Calu3 (cell line): Measurements from ENCODE around the gene HDGF. TPM values are rescaled to one million over a fixed set of nuclear protein-coding genes. Genes with fewer than 3 reads are reported as not detected.
"Not testable (repeated sequence)": the region's sequence is repeated elsewhere in the genome, so short reads cannot be mapped to it uniquely, and the experiment has no call there.

Experiments
- BruUV-seq: library from RNA; stranded (reverse); fragments of 400-500 nt; replicated peaks from 2 replicates; lab custom pipeline; 2021; lab: Mats Ljungman, UMichigan
- CTCF ChIA-PET: fragments of 300-600 bp; sonication (Branson Sonifier 250); formaldehyde crosslinking; loops from one replicate; lab custom pipeline; 2022; ENCODE audit warnings: antibody characterized with exemption; lab: Charles Lee
- DNase-seq: peaks from one replicate; pipeline ENCODE4 v3.0.0; 2022
- H3K27ac Mint-ChIP-seq: one replicate; pipeline ENCODE4 v1.8.0; 2022; ENCODE audit warnings: mixed read lengths; ENCODE audit not compliant: unreplicated experiment
- H3K27me3 Mint-ChIP-seq: one replicate; pipeline ENCODE4 v1.8.0; 2022; ENCODE audit warnings: mixed read lengths; ENCODE audit not compliant: unreplicated experiment
- H3K36me3 Mint-ChIP-seq: one replicate; pipeline ENCODE4 v1.8.0; 2022; ENCODE audit warnings: mild to moderate bottlenecking, moderate library complexity, mixed read lengths; ENCODE audit not compliant: insufficient read depth, unreplicated experiment
- H3K4me1 Mint-ChIP-seq: one replicate; pipeline ENCODE4 v1.8.0; 2022; ENCODE audit warnings: mild to moderate bottlenecking, low read depth, mixed read lengths; ENCODE audit not compliant: unreplicated experiment
- H3K4me3 Mint-ChIP-seq: one replicate; pipeline ENCODE4 v1.8.0; 2022; ENCODE audit warnings: mild to moderate bottlenecking, low read depth, moderate library complexity, mixed read lengths; ENCODE audit not compliant: unreplicated experiment
- H3K9me3 Mint-ChIP-seq: one replicate; pipeline ENCODE4 v1.8.0; 2022; ENCODE audit warnings: low read depth, mixed read lengths; ENCODE audit not compliant: unreplicated experiment
- CTCF ChIP-seq: fragments of 200-600 bp; IDR thresholded peaks from one replicate; pipeline ENCODE4 v1.8.0; 2022; ENCODE audit warnings: antibody characterized with exemption; ENCODE audit not compliant: unreplicated experiment
- intact Hi-C: fragments of 100-400 bp; cut with micrococcal nuclease; formaldehyde crosslinking; loops from one replicate; pipeline ENCODE4 v1.10.0; 2022; ENCODE audit not compliant: unreplicated experiment
- total RNA-seq: library from RNA; stranded (reverse); gene quantifications from 2 replicates; pipeline ENCODE4 v1.2.3, GENCODE V29; 2022

HDGF gene
- total RNA-seq, 1 experiment from 2014 or later: 470 TPM

- intact Hi-C loops: no loop called here
- Mint-ChIP-seq H3K4me3 (no peak overlapping the region), H3K36me3 (peaks cover 7% of the 10 kb centered on the region), H3K27ac (no peak overlapping the region), H3K4me1 (no peaks in the 10 kb centered on the region), H3K9me3 (no peaks in the 10 kb centered on the region), H3K27me3 (no peaks in the 10 kb centered on the region)
- CTCF ChIA-PET: no interaction called here
- TF ChIP-seq CTCF: no peak
- no peak for DNase-seq
- no TSS peak for BruUV-seq
Measured at GRCh38 chr1:156760092-156760795, 8.8 kb upstream of the HDGF start.

GRCh38 chr1:156757572-156758253, 6.2 kb upstream of the HDGF start:
- H3K36me3 Mint-ChIP-seq: peaks cover 12% of the 10 kb centered on the region
- H3K27ac Mint-ChIP-seq, H3K27me3 Mint-ChIP-seq, H3K4me3 Mint-ChIP-seq, intact Hi-C loops, H3K4me1 Mint-ChIP-seq, H3K9me3 Mint-ChIP-seq, DNase-seq, BruUV-seq: not testable (repeated sequence)
- CTCF ChIA-PET: interaction anchor here (0.6 kb wide), 1 partner anchor 579 kb away, joined by 5 read pairs; no protein-coding TSS in a partner anchor

- peaks cover 7% of the 10 kb centered on the region for H3K4me1 Mint-ChIP-seq
- intact Hi-C loops: no loop called here
- no peaks in the 10 kb centered on the region for H3K9me3 Mint-ChIP-seq
- no peak for DNase-seq
- H3K27ac Mint-ChIP-seq: no peak overlapping the region
- CTCF ChIA-PET: interaction anchor here (1.2 kb wide), 1 partner anchor 11 kb away, joined by 3 read pairs; the partner anchor contains the start of gene PRCC
- H3K4me3 Mint-ChIP-seq: no peak overlapping the region
- TF ChIP-seq CTCF: no peak
- H3K27me3 Mint-ChIP-seq: no peaks in the 10 kb centered on the region
- no TSS peak for BruUV-seq
- peaks cover 25% of the 10 kb centered on the region for H3K36me3 Mint-ChIP-seq
Measured at GRCh38 chr1:156756355-156756754, 4.9 kb upstream of the HDGF start.

GRCh38 chr1:156755527-156755950, 4.1 kb upstream of the HDGF start:
- Mint-ChIP-seq H3K4me1 (peaks cover 7% of the 10 kb centered on the region), H3K9me3 (no peaks in the 10 kb centered on the region), H3K27ac (no peak overlapping the region), H3K36me3 (peaks cover 29% of the 10 kb centered on the region), H3K4me3 (no peak overlapping the region), H3K27me3 (no peaks in the 10 kb centered on the region)
- no peak for TF ChIP-seq CTCF
- CTCF ChIA-PET: interaction anchor here (1.2 kb wide), 1 partner anchor 12 kb away, joined by 3 read pairs; the partner anchor contains the start of gene PRCC
- BruUV-seq: no TSS peak
- intact Hi-C loops: no loop called here
- DNase-seq: no peak
